Astrocyte (in vitro differentiated cells and primary cell): ENCODE measurements around the gene AANAT.

Source experiments
- CTCF ChIP-seq: IDR thresholded peaks from 2 replicates; pipeline ENCODE4 v1.5.1; 2011; ENCODE audit warnings: low read depth, mild to moderate bottlenecking, inconsistent platforms, low read length, moderate library complexity; ENCODE audit not compliant: insufficient read depth
- EZH2 ChIP-seq: IDR thresholded peaks from 2 replicates; pipeline ENCODE4 v1.6.1; 2012; ENCODE audit warnings: mild to moderate bottlenecking, low read length, inconsistent platforms; ENCODE audit not compliant: insufficient read depth

GRCh38 chr17:76447931-76448652 is 19.3 kb upstream of the AANAT start:
- TF ChIP-seq CTCF, result no peak
- TF ChIP-seq EZH2, result no peak
